Endothelial cell of umbilical vein (primary cell): ENCODE measurements around the gene OR52K1. TPM values are rescaled to one million over a fixed set of nuclear protein-coding genes. Genes with fewer than 3 reads are reported as not detected.

Source experiments
- BruUV-seq: library from RNA; stranded (reverse); fragments of 400-500 nt; replicated peaks from 2 replicates; lab custom pipeline; 2021; lab: Mats Ljungman, UMichigan
- CTCF ChIA-PET: fragments of 300-600, 350-600 bp; sonication (Branson Sonifier 250); formaldehyde crosslinking; loops from one replicate; lab custom pipeline; 2021; ENCODE audit warnings: antibody characterized with exemption, inconsistent platforms; lab: Charles Lee
- POLR2A ChIA-PET: fragments of 300-600, 350-600 bp; sonication (Branson Sonifier 250); formaldehyde crosslinking; loops from one replicate; lab custom pipeline; 2021; ENCODE audit warnings: antibody characterized with exemption, inconsistent platforms; lab: Charles Lee
- DNase-seq: peaks from one replicate; pipeline ENCODE4 v3.0.0-alpha.2; 2011; ENCODE audit warnings: low read depth, low spot score
- FAIRE-seq: peaks from 2 replicates; lab custom pipeline; 2011; peaks lifted over from hg19 to GRCh38; lab: Jason Lieb, UNC
- H2AFZ ChIP-seq: 2 replicates; pipeline ENCODE4 v1.6.0; 2012; ENCODE audit warnings: low read depth, low read length, control low read depth, inconsistent platforms
- H3K27ac ChIP-seq: 2 replicates; pipeline ENCODE4 v1.5.1; 2011; ENCODE audit warnings: low read depth, mild to moderate bottlenecking, control low read depth, low read length, moderate library complexity; ENCODE audit not compliant: insufficient read depth
- H3K27me3 ChIP-seq, 2 experiments: 2 replicates each; pipeline versions ENCODE4 v1.6.0 to v1.6.1; 2011; ENCODE audit warnings: low read length in 2 of 2, mixed read lengths in 1 of 2; ENCODE audit not compliant: control insufficient read depth in 2 of 2, insufficient read depth in 2 of 2
- H3K36me3 ChIP-seq, 2 experiments: 2 replicates in 1 of 2; 3 replicates in 1 of 2; pipeline ENCODE4 v1.5.1; 2011; ENCODE audit warnings: low read length in 2 of 2, mild to moderate bottlenecking in 1 of 2, moderate library complexity in 1 of 2; ENCODE audit not compliant: control insufficient read depth in 2 of 2, insufficient read depth in 2 of 2; ENCODE audit errors: extremely low read depth in 1 of 2
- H3K4me1 ChIP-seq: 3 replicates; pipeline ENCODE4 v1.5.1; 2011; ENCODE audit warnings: mild to moderate bottlenecking, low read length; ENCODE audit not compliant: control insufficient read depth, insufficient read depth; ENCODE audit errors: extremely low read depth
- H3K4me2 ChIP-seq: 2 replicates; pipeline ENCODE4 v1.6.1; 2011; ENCODE audit warnings: low read length, control low read depth, mixed read lengths; ENCODE audit not compliant: insufficient read depth
- H3K4me3 ChIP-seq, 3 experiments: fragments of 200-600 bp in 1 of 3; sonication (generic), shearing (Covaris generic) in 1 of 3; replicated peaks in 1 of 3; 2 replicates each; pipeline ENCODE4 v1.5.1; 2011 to 2016; ENCODE audit warnings: control low read depth in 3 of 3, low read length in 3 of 3, mild to moderate bottlenecking in 2 of 3, inconsistent platforms in 1 of 3, low read depth in 1 of 3, moderate library complexity in 1 of 3; ENCODE audit not compliant: insufficient read depth in 1 of 3
- H3K79me2 ChIP-seq: 2 replicates; pipeline ENCODE4 v1.6.0; 2012; ENCODE audit warnings: low read length, inconsistent platforms; ENCODE audit not compliant: control insufficient read depth, insufficient read depth
- H3K9ac ChIP-seq: replicated peaks from 2 replicates; pipeline ENCODE3; 2011; ENCODE audit warnings: low read length, control low read depth; ENCODE audit not compliant: insufficient read depth; ENCODE audit errors: extremely low read depth
- H3K9me1 ChIP-seq: replicated peaks from 3 replicates; pipeline ENCODE4 v1.6.0; 2011; ENCODE audit warnings: mild to moderate bottlenecking, low read length; ENCODE audit not compliant: control insufficient read depth, insufficient read depth; ENCODE audit errors: extremely low read depth
- H3K9me3 ChIP-seq: replicated peaks from 2 replicates; pipeline ENCODE4 v1.5.1; 2012; ENCODE audit warnings: low read length, inconsistent platforms; ENCODE audit not compliant: control insufficient read depth, insufficient read depth
- H4K20me1 ChIP-seq: replicated peaks from 2 replicates; pipeline ENCODE3; 2011; ENCODE audit warnings: mild to moderate bottlenecking, low read length; ENCODE audit not compliant: control insufficient read depth, insufficient read depth; ENCODE audit errors: extremely low read depth
- EZH2 ChIP-seq: IDR thresholded peaks from 2 replicates; pipeline ENCODE4 v1.6.1; 2012; ENCODE audit warnings: borderline replicate concordance, low read depth, mild to moderate bottlenecking, moderate library complexity, low read length, inconsistent platforms; ENCODE audit not compliant: severe bottlenecking
- GATA2 ChIP-seq: IDR thresholded peaks from 2 replicates; pipeline ENCODE4 v1.7.0; 2011; ENCODE audit warnings: low read depth, mild to moderate bottlenecking, moderate library complexity, mixed read lengths, low read length; ENCODE audit not compliant: insufficient read length, insufficient read depth
- JUN ChIP-seq: IDR thresholded peaks from 2 replicates; pipeline ENCODE4 v1.6.1; 2011; ENCODE audit warnings: borderline replicate concordance, low read depth; ENCODE audit not compliant: insufficient read length, insufficient read depth
- POLR2AphosphoS5 ChIP-seq: IDR thresholded peaks from 2 replicates; pipeline ENCODE4 v1.6.1; 2012; ENCODE audit warnings: low read depth, mild to moderate bottlenecking, control low read depth, low read length, moderate library complexity; ENCODE audit not compliant: insufficient read depth
- dilution Hi-C: fragments of 300-500 bp; cut with MboI; formaldehyde crosslinking; loops from one replicate; pipeline ENCODE4 v1.15.0; 2019; ENCODE audit warnings: low sequenced_read_pairs; ENCODE audit not compliant: extremely low pct_ligation_motif_present
- intact Hi-C: fragments of 100-400 bp; cut with micrococcal nuclease; formaldehyde crosslinking; loops from one replicate; pipeline ENCODE4 v1.10.0; 2022
- polyA plus RNA-seq, 4 experiments: library from polyadenylated mRNA; depleted of rRNA in 3 of 4; stranded (reverse) in 3 of 4; unstranded in 1 of 4; fragments of >200 nt; gene quantifications; 2 replicates each; pipeline versions ENCODE4 v1.2.1 to v1.2.3, GENCODE V29; 2011 to 2012; ENCODE audit warnings: missing spikeins in 1 of 4
- total RNA-seq: library from RNA; stranded (reverse); gene quantifications from 2 replicates; pipeline ENCODE4 v1.2.3, GENCODE V29; 2021
- TF ChIP-seq, protein P1 (sequence below), 2 donors: IDR thresholded peaks; 1 replicate in 1 of 2; 2 replicates in 1 of 2; pipeline ENCODE4 v1.5.1; 2011; ENCODE audit warnings: low read length in 2 of 2, mild to moderate bottlenecking in 2 of 2, moderate library complexity in 2 of 2, control low read depth in 1 of 2, inconsistent platforms in 1 of 2, low read depth in 1 of 2; ENCODE audit not compliant: insufficient read depth in 1 of 2; ENCODE audit errors: extremely low read depth in 1 of 2

Gene OR52K1
- total and polyA plus RNA-seq, 2 donors (not counting 3 experiments of a cell fraction or from before 2014, with no cell fraction given) = not detected

DNA sequence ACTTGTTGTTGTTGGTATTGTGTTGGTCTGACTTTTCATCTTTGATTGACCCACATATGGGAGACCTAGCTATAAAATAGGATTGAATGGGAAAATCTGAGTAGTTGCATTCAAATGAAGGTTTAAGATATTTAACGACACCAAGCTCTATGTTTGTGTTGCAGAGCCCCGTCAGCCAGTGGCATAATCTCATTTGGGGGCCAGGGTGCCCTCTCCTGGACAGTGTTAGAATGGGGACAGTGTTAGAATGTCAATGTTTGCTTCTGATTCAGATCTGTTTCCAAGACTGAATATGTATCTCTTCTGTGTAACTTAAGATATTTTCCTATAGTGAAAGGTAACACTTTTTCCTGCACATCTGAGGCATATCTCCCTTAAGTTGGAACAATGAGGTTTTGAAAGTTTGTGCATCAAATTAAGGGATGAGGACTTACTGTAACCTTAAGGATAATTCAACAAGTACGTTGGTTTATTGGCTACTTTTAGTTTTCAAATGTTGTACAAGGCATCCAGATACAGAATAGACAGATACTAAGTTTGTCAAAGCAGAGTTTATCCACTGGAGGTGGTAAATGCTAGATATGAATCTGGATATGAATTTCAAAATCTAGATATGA is 57.3 kb downstream of the OR52K1 start:
- no TSS peak for BruUV-seq
- Histone ChIP-seq H3K4me3 (no peak overlapping the region), H3K9me1 (no peaks in the 10 kb centered on the region), H4K20me1 (no peaks in the 10 kb centered on the region), H2AFZ (no peak overlapping the region), H3K27ac (no peak overlapping the region), H3K27me3 (peaks cover 2% of the 10 kb centered on the region in 2 experiments), H3K36me3 (no peaks in the 10 kb centered on the region), H3K79me2 (no peaks in the 10 kb centered on the region), H3K4me2 (no peak overlapping the region), H3K9ac (no peak overlapping the region), H3K9me3 (no peaks in the 10 kb centered on the region), H3K4me1 (peaks cover 9% of the 10 kb centered on the region)
- TF ChIP-seq GATA2 = no peak
- TF ChIP-seq, protein P1, sequence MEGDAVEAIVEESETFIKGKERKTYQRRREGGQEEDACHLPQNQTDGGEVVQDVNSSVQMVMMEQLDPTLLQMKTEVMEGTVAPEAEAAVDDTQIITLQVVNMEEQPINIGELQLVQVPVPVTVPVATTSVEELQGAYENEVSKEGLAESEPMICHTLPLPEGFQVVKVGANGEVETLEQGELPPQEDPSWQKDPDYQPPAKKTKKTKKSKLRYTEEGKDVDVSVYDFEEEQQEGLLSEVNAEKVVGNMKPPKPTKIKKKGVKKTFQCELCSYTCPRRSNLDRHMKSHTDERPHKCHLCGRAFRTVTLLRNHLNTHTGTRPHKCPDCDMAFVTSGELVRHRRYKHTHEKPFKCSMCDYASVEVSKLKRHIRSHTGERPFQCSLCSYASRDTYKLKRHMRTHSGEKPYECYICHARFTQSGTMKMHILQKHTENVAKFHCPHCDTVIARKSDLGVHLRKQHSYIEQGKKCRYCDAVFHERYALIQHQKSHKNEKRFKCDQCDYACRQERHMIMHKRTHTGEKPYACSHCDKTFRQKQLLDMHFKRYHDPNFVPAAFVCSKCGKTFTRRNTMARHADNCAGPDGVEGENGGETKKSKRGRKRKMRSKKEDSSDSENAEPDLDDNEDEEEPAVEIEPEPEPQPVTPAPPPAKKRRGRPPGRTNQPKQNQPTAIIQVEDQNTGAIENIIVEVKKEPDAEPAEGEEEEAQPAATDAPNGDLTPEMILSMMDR (IDR thresholded peaks at IDR 0.05; ENCODE audit: extremely low read depth in 1 of 2, insufficient read depth in 1 of 2, low read depth in 1 of 2, low read length in 2 of 2) = peak; percentile 48 to 79
- FAIRE-seq = peak; percentile 62
- CTCF ChIA-PET = interaction anchor here (0.6 to 7.7 kb wide), 29 partner anchors 8 to 361 kb away, joined by 3 to 238 read pairs (median 4); no protein-coding TSS in a partner anchor
- peak; percentile 51 for DNase-seq
- dilution Hi-C loops (no loop called here), intact Hi-C loops (loop anchor here (1.0 kb wide), 1 partner anchor 352 kb away; no protein-coding TSS in a partner anchor)
- POLR2A ChIA-PET = no interaction called here

DNA sequence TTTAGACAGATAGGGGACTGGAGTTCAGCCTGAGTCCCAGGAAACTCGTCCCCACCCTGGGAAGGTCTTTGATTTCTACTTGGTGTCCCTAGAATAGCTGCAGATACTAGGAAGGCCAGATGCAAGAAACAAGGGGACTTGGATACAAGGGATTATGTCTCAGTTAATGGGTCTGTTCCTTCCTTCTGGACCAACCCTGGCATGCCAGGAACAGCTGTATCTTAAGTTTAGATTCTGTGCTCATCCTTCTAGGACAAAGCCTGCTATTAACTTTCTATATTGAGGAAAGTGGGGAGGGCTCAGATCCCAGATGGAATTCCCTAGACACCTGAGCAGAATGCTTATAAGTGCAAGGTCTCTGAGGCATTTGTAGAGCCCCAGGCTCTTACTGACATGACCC is 58.6 kb downstream of the OR52K1 start:
- BruUV-seq = no TSS peak
- Histone ChIP-seq H3K9ac (no peak overlapping the region), H4K20me1 (no peaks in the 10 kb centered on the region), H3K36me3 (no peaks in the 10 kb centered on the region), H3K27me3 (peaks cover 2% of the 10 kb centered on the region in 2 experiments), H3K9me1 (no peaks in the 10 kb centered on the region), H3K4me1 (peaks cover 9% of the 10 kb centered on the region), H3K79me2 (no peaks in the 10 kb centered on the region), H3K4me2 (no peak overlapping the region), H2AFZ (no peak overlapping the region), H3K4me3 (no peak overlapping the region), H3K27ac (no peak overlapping the region), H3K9me3 (no peaks in the 10 kb centered on the region)
- POLR2A ChIA-PET = no interaction called here
- DNase-seq = no peak
- dilution Hi-C loops = no loop called here
- FAIRE-seq = no peak
- intact Hi-C loops = no loop called here
- no peak for TF ChIP-seq EZH2
- TF ChIP-seq JUN = no peak
- TF ChIP-seq GATA2 = no peak
- no peak for TF ChIP-seq POLR2AphosphoS5
- CTCF ChIA-PET = interaction anchor here (2.0 to 7.7 kb wide), 3 partner anchors 354 to 362 kb away, joined by 13 to 238 read pairs (median 71); no protein-coding TSS in a partner anchor
